ENCODE data around the gene TMEM239.

Gene TMEM239

DNA sequence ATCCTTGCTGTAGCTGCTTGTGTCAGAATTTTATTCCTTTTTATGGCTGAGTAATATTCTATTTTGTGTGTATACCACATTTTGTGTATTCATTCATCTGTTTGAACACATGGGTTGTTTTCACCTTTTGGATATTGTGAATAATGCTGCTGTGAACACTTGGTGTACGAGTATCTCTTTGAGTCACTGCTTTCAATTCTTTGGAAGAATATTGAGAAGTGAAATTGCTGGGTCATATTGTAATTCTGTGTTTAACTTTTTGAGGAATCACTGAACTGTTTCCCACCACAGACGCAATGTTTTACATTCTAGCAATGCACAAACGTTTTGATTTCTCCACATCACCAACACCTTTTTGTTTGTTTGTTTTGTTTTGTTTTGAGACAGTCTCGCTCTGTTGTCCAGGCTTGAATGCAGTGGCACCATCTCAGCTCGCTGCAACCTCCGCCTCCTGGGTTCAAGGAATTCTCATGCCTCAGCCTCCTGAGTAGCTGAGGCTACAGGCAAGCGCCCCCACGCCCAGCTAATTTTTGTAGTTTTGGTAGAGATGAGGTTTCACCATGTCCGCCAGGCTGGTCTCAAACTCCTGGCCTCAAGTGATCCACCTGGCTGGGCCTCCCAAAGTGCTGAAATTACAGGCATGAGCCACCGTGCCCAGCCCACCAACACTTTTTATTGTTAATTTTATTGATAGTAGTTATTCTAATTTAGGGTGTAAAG is 37.4 kb upstream of the TMEM239 start:
- DNase-seq (ENCODE audit: low spot score), result peak; percentile 15
- in situ Hi-C loops (cut with MboI; ENCODE audit: low pct_unique_long_range_greater_than_20kb, low sequenced_read_pairs, unreplicated experiment), result no loop called here
- TF ChIP-seq, protein P1, sequence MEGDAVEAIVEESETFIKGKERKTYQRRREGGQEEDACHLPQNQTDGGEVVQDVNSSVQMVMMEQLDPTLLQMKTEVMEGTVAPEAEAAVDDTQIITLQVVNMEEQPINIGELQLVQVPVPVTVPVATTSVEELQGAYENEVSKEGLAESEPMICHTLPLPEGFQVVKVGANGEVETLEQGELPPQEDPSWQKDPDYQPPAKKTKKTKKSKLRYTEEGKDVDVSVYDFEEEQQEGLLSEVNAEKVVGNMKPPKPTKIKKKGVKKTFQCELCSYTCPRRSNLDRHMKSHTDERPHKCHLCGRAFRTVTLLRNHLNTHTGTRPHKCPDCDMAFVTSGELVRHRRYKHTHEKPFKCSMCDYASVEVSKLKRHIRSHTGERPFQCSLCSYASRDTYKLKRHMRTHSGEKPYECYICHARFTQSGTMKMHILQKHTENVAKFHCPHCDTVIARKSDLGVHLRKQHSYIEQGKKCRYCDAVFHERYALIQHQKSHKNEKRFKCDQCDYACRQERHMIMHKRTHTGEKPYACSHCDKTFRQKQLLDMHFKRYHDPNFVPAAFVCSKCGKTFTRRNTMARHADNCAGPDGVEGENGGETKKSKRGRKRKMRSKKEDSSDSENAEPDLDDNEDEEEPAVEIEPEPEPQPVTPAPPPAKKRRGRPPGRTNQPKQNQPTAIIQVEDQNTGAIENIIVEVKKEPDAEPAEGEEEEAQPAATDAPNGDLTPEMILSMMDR (IDR thresholded peaks at IDR 0.05; ENCODE audit: extremely low read depth, insufficient read depth, missing control alignments), result no peak

DNA sequence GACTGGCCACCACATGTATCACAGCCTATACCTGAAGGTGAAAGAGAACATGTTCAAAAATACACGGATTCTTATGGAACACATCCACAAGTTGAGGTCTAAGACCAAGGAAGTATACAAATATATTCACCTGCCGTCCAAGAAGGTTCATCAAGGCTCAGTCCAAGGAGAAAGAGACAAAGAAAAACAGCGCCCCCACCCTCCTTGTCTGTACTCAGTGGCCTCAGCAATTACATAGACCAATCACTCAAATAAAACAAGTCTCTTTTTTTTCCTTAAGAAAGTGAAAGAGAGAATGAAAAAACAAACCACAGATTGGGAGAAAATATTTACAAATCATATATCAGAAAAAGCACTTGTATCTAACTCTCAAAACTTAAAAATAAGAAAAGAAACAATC is 35.2 kb upstream of the TMEM239 start:
- TF ChIP-seq, protein P1 (IDR thresholded peaks at IDR 0.05; ENCODE audit: extremely low read depth, insufficient read depth, missing control alignments), result no peak
- in situ Hi-C loops (cut with MboI; ENCODE audit: low pct_unique_long_range_greater_than_20kb, low sequenced_read_pairs, unreplicated experiment), result no loop called here
- DNase-seq (ENCODE audit: low spot score), result no peak

DNA sequence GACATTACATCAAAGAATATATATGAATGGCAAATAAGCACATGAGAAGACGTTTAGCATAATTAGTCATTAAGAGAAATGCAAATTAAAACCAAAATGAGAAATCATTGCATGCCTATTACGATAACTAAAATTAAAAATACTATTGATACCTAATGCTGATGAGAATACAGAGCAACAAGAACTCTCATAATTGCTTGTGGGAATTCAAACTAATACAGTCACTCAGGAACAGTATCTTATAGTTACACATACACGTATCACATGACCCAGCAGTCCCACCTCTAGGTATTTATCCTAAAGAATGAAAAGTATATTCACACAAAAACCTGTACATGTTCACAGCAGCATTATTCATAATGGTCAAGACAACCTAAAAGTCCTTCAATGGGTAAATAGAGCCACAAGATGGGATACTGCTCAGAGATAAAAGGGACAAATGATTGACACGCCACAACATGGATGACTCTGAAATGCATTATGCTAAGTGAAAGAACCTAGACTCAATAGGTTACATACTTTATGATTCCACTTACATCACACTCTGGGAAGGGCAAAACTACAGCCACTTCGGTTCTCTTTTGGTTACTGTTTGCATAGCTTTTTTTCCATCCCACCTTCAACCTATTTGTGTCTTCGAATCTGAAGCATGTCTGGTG is 32.1 kb upstream of the TMEM239 start:
- in situ Hi-C loops (cut with MboI; ENCODE audit: low pct_unique_long_range_greater_than_20kb, low sequenced_read_pairs, unreplicated experiment), result no loop called here
- TF ChIP-seq, protein P1 (IDR thresholded peaks at IDR 0.05; ENCODE audit: extremely low read depth, insufficient read depth, missing control alignments), result no peak
- no peak for DNase-seq (ENCODE audit: low spot score)

DNA sequence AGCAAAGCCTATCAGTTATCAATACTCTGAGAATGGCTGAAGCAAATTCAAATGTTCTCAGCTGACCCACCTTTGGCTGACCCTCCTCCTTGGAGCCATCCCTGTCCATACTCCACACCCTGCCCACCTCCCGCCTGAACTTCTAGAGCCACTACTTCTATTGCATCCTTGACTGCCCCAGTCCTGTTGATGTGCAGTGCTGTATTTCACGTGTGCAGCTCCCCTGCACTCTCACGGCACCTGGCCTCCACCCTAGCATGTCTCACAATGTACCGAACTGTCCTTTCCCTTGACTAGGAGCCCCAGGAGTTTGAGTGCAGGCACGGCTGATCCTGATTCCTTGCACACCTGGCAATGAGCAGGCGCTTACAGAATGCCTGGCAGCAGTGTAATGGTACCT is 22.7 kb upstream of the TMEM239 start:
- in situ Hi-C loops (cut with MboI; ENCODE audit: low pct_unique_long_range_greater_than_20kb, low sequenced_read_pairs, unreplicated experiment), result no loop called here
- DNase-seq (ENCODE audit: low spot score), result peak; percentile 6
- TF ChIP-seq, protein P1 (IDR thresholded peaks at IDR 0.05; ENCODE audit: extremely low read depth, insufficient read depth, missing control alignments), result no peak

DNA sequence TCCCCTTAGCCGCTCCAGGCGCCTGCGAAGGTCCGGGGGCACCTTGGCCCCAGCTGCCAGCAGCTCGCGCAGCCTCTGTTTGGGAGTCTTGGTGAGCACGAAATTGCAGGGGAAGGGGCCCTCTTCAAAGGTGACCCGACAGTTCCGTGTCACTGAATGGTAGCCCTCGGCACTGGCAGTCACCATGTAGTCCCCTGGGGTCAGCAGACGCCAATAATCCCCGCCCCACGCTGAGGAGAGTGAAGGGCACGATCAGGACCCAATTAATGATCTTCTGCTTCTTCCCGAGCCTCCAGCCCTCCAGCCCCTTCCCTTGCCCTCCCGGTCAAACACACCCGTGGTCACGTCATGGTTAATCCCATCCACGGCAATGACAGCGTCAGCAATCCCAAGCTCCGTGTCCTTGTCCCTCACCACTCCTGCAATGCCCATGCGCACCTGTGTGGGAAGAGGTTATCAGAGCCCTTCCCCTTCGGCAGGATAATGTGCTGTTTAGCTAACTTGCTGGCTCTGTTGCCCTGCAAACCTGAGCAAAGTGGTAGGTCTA is 21.9 kb upstream of the TMEM239 start:
- peak; percentile 12 for DNase-seq (ENCODE audit: low spot score)

DNA sequence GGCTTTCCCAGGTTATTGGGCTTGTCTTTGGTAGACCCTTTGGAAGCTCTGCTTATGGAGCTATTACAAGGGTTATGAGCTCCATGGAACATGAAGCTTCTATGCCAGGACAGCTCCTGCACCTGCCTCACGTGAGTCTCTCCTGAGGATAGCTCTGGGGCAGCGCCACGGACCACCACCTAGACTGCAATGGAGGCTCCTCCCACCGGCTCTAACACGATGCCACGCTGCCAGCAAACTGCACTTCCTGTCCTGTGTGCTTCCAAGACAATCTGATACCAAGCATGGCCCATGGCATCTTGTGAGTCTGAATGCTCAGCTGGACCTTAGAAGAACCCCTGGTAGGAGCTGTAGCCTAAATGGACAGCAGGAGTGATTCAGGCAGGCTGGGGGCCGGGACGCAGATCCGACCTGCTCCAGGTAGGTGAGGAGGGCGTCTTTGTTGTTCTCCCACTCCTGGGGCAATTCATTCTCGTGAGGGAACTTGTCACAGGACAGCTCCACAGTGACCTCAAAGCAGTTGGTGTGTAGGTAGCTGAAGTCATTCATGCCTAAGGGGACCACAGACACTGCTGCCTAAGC is 21.2 kb upstream of the TMEM239 start:
- TF ChIP-seq, protein P1 (IDR thresholded peaks at IDR 0.05; ENCODE audit: extremely low read depth, insufficient read depth, missing control alignments), result no peak
- DNase-seq (ENCODE audit: low spot score), result peak; percentile 9
- in situ Hi-C loops (cut with MboI; ENCODE audit: low pct_unique_long_range_greater_than_20kb, low sequenced_read_pairs, unreplicated experiment), result no loop called here

More for the DNA sequence above, 21.9 kb upstream of the TMEM239 start:
- in situ Hi-C loops (cut with MboI; ENCODE audit: low pct_unique_long_range_greater_than_20kb, low sequenced_read_pairs, unreplicated experiment), result no loop called here
- TF ChIP-seq, protein P1 (IDR thresholded peaks at IDR 0.05; ENCODE audit: extremely low read depth, insufficient read depth, missing control alignments), result no peak
